Effector CD4-positive, alpha-beta T cell (primary cell): ENCODE data around the gene PLXNA4.
"Not testable (repeated sequence)": the region's sequence is repeated elsewhere in the genome, so short reads cannot be mapped to it uniquely, and the experiment has no call there.

Source experiments
- DNase-seq: peaks from one replicate; pipeline ENCODE4 v3.0.0-alpha.2; 2020

The PLXNA4 gene

DNA sequence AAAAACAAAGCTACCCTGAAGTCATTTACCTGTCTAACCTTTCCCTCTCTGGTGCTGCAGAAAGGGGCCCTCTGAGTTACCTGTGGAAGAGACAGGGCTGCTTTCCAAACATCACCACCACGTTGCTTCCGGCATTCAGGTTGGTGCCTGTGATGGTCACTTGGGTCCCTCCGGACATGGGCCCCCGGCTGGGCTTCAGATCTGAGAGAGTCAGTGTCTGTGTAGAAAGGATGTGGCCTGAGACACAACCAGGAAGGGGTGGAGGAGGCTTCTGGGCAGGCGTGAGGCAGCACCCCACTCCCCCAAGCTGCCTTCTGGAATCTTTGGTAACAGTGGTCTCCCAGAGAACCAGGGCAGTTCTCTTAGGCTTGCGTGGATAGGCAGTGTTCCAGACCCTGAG is 388.9 kb downstream of the PLXNA4 start:
- DNase-seq = no peak

GRCh38 chr7:132185150-132185549 is 391.1 kb downstream of the PLXNA4 start:
- no peak for DNase-seq

GRCh38 chr7:132183781-132184380 is 392.4 kb downstream of the PLXNA4 start:
- no peak for DNase-seq

GRCh38 chr7:132182992-132183391 is 393.3 kb downstream of the PLXNA4 start:
- no peak for DNase-seq

DNA sequence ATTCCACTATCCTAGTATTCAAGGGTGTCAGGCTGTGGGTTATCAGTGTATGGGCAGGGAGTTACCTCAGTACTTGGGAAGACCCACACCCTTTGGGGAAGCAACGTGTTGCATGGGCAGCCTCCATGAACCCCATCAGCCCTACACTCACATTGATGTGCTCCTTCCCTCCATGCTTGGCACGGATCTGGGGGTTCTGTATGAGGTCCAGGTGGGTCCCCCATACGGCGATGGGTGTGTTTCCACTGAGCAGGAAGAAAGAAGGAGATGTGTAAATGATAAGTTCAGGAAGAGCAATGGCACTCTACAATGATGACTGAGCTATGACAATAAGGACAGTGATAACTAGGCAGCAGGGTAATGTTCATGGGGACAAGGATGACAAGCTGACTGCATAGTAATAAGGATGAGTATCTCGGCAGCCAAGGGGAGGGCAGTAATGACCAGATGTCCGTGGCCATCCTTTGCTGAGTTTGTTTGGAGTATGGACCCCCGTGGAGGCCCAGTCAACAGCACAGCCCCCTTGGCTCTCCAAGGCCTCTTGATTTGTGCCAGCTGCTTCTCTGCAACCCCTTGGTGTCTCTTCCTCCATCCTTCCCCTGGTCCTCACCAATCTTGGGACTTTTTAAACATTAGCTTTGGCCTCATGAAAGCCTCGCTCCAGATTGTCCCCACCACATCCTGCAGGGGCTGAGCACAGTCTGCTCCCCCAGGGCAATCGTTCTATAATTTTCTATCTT is 394.2 kb downstream of the PLXNA4 start:
- no peak for DNase-seq

DNA sequence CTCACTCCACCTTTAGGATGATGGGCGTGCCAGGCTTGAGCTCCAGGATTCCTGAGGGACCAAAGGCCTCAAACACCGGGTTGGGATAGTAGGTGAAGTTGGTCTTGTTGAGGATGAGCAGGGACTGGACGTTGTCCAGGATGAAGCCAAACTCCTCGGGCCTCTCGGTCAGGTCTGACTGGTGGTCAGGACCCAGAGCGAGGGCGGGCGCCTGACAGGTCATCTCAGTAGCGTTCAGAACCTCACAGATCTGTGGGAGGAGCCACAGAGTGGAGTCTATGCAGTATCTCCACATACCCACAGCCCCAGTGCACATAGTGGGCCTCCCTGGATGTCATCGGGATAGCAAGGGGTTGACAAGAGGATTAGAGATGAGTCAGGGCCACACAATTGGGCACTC is 394.9 kb downstream of the PLXNA4 start:
- DNase-seq = no peak

DNA sequence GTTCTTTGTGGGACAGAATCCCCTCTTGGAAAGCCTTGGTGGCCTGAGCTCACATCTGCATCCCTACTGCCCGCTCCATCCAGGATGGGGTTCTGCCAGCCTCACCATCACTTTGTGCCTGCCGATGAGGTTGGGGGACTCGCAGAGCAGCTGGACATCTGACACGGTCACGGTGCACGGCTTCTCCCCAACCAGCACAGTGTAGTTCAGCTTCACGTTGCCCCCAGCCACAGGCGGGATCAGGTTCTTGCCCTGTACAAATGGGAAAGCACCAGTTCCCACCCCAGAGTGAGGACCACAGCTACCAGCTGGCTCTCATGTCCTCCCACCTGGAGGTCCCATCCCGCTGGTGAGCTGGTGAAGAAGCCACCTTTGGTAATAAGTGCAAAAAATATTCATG is 395.8 kb downstream of the PLXNA4 start:
- no peak for DNase-seq

GRCh38 chr7:132179681-132180080 is 396.6 kb downstream of the PLXNA4 start:
- no peak for DNase-seq

DNA sequence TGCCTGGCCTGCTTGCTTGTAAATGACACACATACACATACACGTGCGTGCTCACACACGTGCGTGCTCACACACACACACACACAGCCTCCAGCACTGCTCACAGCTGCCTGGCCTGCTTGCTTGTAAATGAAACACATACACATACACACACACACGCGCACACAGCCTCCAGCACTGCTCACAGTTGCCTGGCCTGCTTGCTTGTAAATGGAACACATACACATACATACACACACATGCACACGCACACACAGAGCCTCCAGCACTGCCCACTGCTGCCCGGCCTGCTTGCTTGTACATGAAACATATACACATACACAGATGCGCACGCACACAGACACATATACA is 397.2 kb downstream of the PLXNA4 start:
- no peak for DNase-seq

DNA sequence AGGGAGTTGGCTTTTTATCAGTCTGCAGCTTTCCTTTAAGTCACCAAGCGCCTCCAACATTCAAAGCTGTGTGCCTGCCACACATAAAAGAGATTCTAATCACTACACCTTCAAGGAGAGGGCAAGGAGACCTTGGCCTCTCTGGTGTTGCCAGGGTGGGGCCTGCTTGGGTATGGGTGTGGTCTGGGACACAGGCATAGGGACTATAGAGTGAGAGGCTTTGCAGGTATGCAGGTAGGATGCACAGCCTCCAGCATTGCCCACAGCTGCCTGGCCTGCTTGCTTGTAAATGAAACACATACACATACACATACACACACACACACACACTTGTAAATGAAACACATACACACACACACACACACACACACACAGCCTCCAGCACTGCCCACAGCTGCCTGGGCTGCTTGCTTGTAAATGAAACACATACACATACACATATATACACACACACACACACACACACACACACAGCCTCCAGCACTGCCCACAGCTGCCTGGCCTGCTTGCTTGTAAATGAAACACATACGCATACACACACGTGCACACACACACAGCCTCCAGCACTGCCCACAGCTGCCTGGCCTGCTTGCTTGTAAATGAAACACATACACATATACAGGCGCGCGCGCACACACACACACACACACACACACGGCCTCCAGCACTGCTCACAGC is 397.7 kb downstream of the PLXNA4 start:
- not testable (repeated sequence) for DNase-seq

GRCh38 chr7:132177708-132178401 is 398.4 kb downstream of the PLXNA4 start:
- DNase-seq = no peak

- no peak for DNase-seq
These were observed 399.6 kb downstream of the PLXNA4 start for GRCh38 chr7:132176719-132177118.

- no peak for DNase-seq
These were observed 405.1 kb downstream of the PLXNA4 start for GRCh38 chr7:132171130-132171576.

- DNase-seq = no peak
These were observed 406.5 kb downstream of the PLXNA4 start for GRCh38 chr7:132169730-132170129.

- no peak for DNase-seq
These were observed 408.0 kb downstream of the PLXNA4 start for GRCh38 chr7:132168239-132168638.

- DNase-seq = not testable (repeated sequence)
These were observed 410.6 kb downstream of the PLXNA4 start for GRCh38 chr7:132165695-132166094.

- DNase-seq = no peak
These were observed 411.6 kb downstream of the PLXNA4 start for GRCh38 chr7:132164558-132165125.

DNA sequence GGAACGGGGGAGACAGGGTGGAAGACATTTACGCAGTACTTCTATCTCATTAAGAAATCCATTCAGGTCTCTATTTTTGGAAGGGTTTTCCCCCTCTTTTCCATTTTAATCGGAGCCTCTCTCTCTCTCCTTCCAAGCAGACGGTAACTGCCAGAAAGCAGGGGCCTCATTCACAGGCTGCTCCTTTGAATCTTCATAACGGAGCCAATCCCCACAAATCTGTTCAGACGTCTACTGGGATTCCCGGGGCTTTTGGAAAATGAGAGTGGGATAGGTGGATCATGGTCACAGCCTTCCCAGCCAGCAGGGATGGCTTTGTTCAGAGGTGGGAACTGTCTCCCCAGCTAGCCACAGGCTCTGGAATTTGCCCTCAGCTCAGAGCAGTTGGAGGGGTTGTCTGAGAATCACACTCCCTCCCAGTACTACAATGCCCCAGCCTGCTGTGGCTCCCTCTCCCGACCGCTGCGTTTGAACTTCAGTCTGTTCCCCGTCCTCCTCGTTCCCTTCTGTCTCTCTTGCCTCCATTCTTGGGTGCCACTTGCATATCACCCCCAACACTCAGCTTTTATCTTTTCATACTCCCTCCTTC is 413.6 kb downstream of the PLXNA4 start:
- DNase-seq = no peak

GRCh38 chr7:132161976-132162375 is 414.3 kb downstream of the PLXNA4 start:
- DNase-seq = no peak

DNA sequence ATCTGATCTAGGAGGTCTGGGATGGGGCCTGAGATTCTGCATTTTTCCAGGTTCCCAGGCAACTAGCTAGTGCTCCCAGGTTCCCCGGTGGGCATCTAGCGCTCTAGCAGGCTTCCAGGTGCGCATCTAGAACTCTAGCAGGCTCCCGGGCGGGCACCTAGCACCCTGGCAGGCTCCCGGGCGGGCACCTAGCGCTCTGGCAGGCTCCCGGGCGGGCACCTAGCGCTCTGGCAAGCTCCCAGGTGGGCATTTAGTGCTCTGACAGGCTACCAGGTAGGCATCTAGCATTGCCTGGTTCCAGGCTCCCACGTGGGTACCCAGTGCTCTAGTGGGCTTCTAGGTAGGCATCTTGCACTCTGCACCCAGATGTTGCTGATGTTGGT is 414.7 kb downstream of the PLXNA4 start:
- DNase-seq = no peak

GRCh38 chr7:132160611-132161532 is 415.4 kb downstream of the PLXNA4 start:
- DNase-seq = no peak

DNA sequence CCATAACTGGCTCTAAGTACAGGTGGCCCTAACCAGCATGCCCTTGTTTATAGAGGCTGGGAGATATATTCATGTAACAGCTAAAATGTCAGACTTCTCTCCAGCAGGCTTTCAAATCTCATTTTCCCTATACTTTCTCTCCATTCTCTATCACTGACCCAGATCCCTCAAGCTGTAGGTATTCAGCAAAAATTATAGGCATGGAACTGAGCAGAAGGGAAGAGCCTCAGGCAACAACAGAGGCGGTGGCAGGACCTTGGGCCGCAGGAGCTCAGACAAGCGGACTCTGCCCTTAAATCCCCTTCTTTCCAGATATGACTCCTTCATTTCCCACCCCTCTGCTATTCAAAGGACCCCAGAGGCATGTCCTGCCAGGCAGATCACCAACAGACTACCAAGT is 417.4 kb downstream of the PLXNA4 start:
- DNase-seq = no peak
